Neuronal stem cell (in vitro differentiated cells): Measurements from ENCODE around the gene ZNHIT3.

Source experiments
- DNase-seq: peaks from one replicate; pipeline ENCODE4 v3.0.0-alpha.2; 2013; ENCODE audit warnings: low spot score
- H2AFZ ChIP-seq: one replicate; pipeline ENCODE4 v1.6.1; 2013; ENCODE audit warnings: mild to moderate bottlenecking, low read length, inconsistent platforms
- H2AK5ac ChIP-seq: 2 replicates; pipeline ENCODE4 v1.6.1; 2013; ENCODE audit warnings: low read depth, mild to moderate bottlenecking, inconsistent platforms, low read length, moderate library complexity, mixed read lengths
- H2BK120ac ChIP-seq: 2 replicates; pipeline ENCODE4 v1.6.1; 2013; ENCODE audit warnings: low read depth, mild to moderate bottlenecking, inconsistent platforms, low read length, moderate library complexity, mixed read lengths
- H2BK12ac ChIP-seq: one replicate; pipeline ENCODE4 v1.6.1; 2013; ENCODE audit warnings: low read length, inconsistent platforms
- H2BK15ac ChIP-seq: 2 replicates; pipeline ENCODE4 v1.6.1; 2013; ENCODE audit warnings: mild to moderate bottlenecking, low read length, inconsistent platforms, mixed read lengths
- H2BK5ac ChIP-seq: one replicate; pipeline ENCODE4 v1.6.1; 2013; ENCODE audit warnings: inconsistent platforms, mild to moderate bottlenecking, low read length, moderate library complexity
- H3K14ac ChIP-seq: one replicate; pipeline ENCODE4 v1.6.1; 2013; ENCODE audit warnings: low read length, inconsistent platforms
- H3K18ac ChIP-seq: 2 replicates; pipeline ENCODE4 v1.6.1; 2013; ENCODE audit warnings: low read length, inconsistent platforms
- H3K23ac ChIP-seq: 2 replicates; pipeline ENCODE4 v1.6.1; 2013; ENCODE audit warnings: low read depth, mild to moderate bottlenecking, mixed read lengths, low read length, inconsistent platforms; ENCODE audit not compliant: poor library complexity
- H3K27ac ChIP-seq: replicated peaks from 3 replicates; pipeline ENCODE4 v1.5.1; 2013; ENCODE audit warnings: low read length, inconsistent platforms
- H3K27me3 ChIP-seq, 3 experiments: 2 replicates each; pipeline ENCODE4 v1.6.1; 2013; ENCODE audit warnings: low read length in 3 of 3, mild to moderate bottlenecking in 2 of 3, inconsistent platforms in 1 of 3, low read depth in 1 of 3, mixed read lengths in 1 of 3, moderate library complexity in 1 of 3; ENCODE audit not compliant: control insufficient read depth in 3 of 3, insufficient read depth in 3 of 3
- H3K36me3 ChIP-seq, 2 donors: replicated peaks in 1 of 2; 2 replicates each; pipeline ENCODE4 v1.6.1; 2013; ENCODE audit warnings: low read length in 2 of 2; ENCODE audit not compliant: control insufficient read depth in 2 of 2, insufficient read depth in 2 of 2
- H3K4ac ChIP-seq: 2 replicates; pipeline ENCODE4 v1.6.1; 2013; ENCODE audit warnings: inconsistent platforms, mild to moderate bottlenecking, low read length, moderate library complexity
- H3K4me1 ChIP-seq, 2 donors: 1 replicate in 1 of 2; 2 replicates in 1 of 2; pipeline ENCODE4 v1.6.1; 2013; ENCODE audit warnings: low read length in 2 of 2, low read depth in 1 of 2; ENCODE audit not compliant: control insufficient read depth in 2 of 2, insufficient read depth in 1 of 2
- H3K4me2 ChIP-seq: one replicate; pipeline ENCODE4 v1.6.1; 2013; ENCODE audit warnings: mild to moderate bottlenecking, low read length, inconsistent platforms; ENCODE audit not compliant: insufficient read depth, poor library complexity, severe bottlenecking
- H3K4me3 ChIP-seq, 2 donors: 2 replicates each; pipeline ENCODE4 v1.5.1; 2013; ENCODE audit warnings: low read length in 2 of 2, mild to moderate bottlenecking in 2 of 2, inconsistent platforms in 1 of 2, moderate library complexity in 1 of 2
- H3K79me1 ChIP-seq: one replicate; pipeline ENCODE4 v1.6.1; 2013; ENCODE audit warnings: low read depth, mild to moderate bottlenecking, inconsistent platforms, low read length, moderate library complexity
- H3K9ac ChIP-seq: one replicate; pipeline ENCODE4 v1.6.1; 2013; ENCODE audit warnings: mild to moderate bottlenecking, low read depth, low read length, inconsistent platforms; ENCODE audit not compliant: poor library complexity
- H3K9me3 ChIP-seq, 2 donors: replicated peaks in 1 of 2; 2 replicates each; pipeline versions ENCODE3 to v1.6.1; 2013; ENCODE audit warnings: low read length in 2 of 2, mild to moderate bottlenecking in 2 of 2, inconsistent platforms in 1 of 2, low read depth in 1 of 2, mixed read lengths in 1 of 2, moderate library complexity in 1 of 2; ENCODE audit not compliant: control insufficient read depth in 2 of 2, insufficient read depth in 1 of 2
- H4K8ac ChIP-seq: one replicate; pipeline ENCODE4 v1.6.1; 2013; ENCODE audit warnings: low read depth, mild to moderate bottlenecking, inconsistent platforms, low read length, moderate library complexity
- H4K91ac ChIP-seq: one replicate; pipeline ENCODE4 v1.6.1; 2013; ENCODE audit warnings: low read length, low read depth, mild to moderate bottlenecking, inconsistent platforms; ENCODE audit not compliant: poor library complexity
- WGBS, 2 donors: extraction: QIAGEN DNeasy Blood & Tissue Kit; methylation state at CpG; one replicate each; pipeline ENCODE4 v1.1.7; 2013; ENCODE audit warnings: missing lambda C conversion rate in 2 of 2, mixed read lengths in 1 of 2; ENCODE audit not compliant: insufficient read length in 2 of 2, insufficient replicate concordance in 1 of 2; ENCODE audit errors: extremely low coverage in 2 of 2; 5-methylcytosine and 5-hydroxymethylcytosine counted together

Gene ZNHIT3

GRCh38 chr17:36534840-36535668 is 48.6 kb downstream of the ZNHIT3 start, which contains the start of the genes MYO19 and PIGW:
MYO19 (minus strand) TSS chr17:36534868; CDS start chr17:36532538, 2,330 bp downstream.
PIGW (plus strand) TSS chr17:36534987; CDS start chr17:36537102, 2,115 bp downstream.
- no peaks in the 10 kb centered on the region for H3K9me3 ChIP-seq
- H3K4ac ChIP-seq, result peak within 1 kb of the TSS; percentile 47
- H3K27me3 ChIP-seq, result no peaks in the 10 kb centered on the region
- no CpG with 5 or more reads among the region's 83 CpGs for WGBS, 2 donors
- peak within 1 kb of the TSS; percentile 54 for H2AK5ac ChIP-seq
- H3K18ac ChIP-seq, result peak within 1 kb of the TSS; percentile 98
- no peak within 1 kb of the TSS for H2BK12ac ChIP-seq
- no peak within 1 kb of the TSS for H2BK120ac ChIP-seq
- peak within 1 kb of the TSS; percentile 58 for H3K14ac ChIP-seq
- DNase-seq, result peak; percentile 88
- peak within 1 kb of the TSS; percentile 77 for H3K23ac ChIP-seq
- H3K79me1 ChIP-seq, result no peaks in the 10 kb centered on the region
- peak within 1 kb of the TSS; percentile 99 for H3K4me2 ChIP-seq
- peak within 1 kb of the TSS; percentile 86 to 98 for H3K4me3 ChIP-seq
- H3K36me3 ChIP-seq, result peaks cover 23 to 69% of the 10 kb centered on the region in 2 donors
- peak within 1 kb of the TSS; percentile 94 for H2AFZ ChIP-seq
- peak within 1 kb of the TSS; percentile 94 for H3K9ac ChIP-seq
- H4K8ac ChIP-seq, result no peak within 1 kb of the TSS
- peaks cover 5 to 8% of the 10 kb centered on the region in 2 donors for H3K4me1 ChIP-seq
- peak within 1 kb of the TSS; percentile 91 for H3K27ac ChIP-seq
- H2BK5ac ChIP-seq, result peak within 1 kb of the TSS; percentile 89
- H2BK15ac ChIP-seq, result peak within 1 kb of the TSS; percentile 93
- H4K91ac ChIP-seq, result peak within 1 kb of the TSS; percentile 77

- no peak overlapping the region for H3K14ac ChIP-seq
- H4K91ac ChIP-seq, result no peak overlapping the region
- no peak overlapping the region for H3K9ac ChIP-seq
- DNase-seq, result no peak
- H2BK5ac ChIP-seq, result no peak overlapping the region
- H3K4me3 ChIP-seq, result peak overlapping the region; percentile 86 to 98
- H3K36me3 ChIP-seq, result peaks cover 23 to 69% of the 10 kb centered on the region in 2 donors
- H3K9me3 ChIP-seq, result no peaks in the 10 kb centered on the region
- H3K27ac ChIP-seq, result no peak overlapping the region
- no CpG with 5 or more reads among the region's 15 CpGs for WGBS, 2 donors
- H3K18ac ChIP-seq, result no peak overlapping the region
- H3K4me2 ChIP-seq, result peak overlapping the region; percentile 90
- H2BK15ac ChIP-seq, result no peak overlapping the region
- no peaks in the 10 kb centered on the region for H3K27me3 ChIP-seq
- no peak overlapping the region for H2BK12ac ChIP-seq
- H3K4me1 ChIP-seq, result peaks cover 5 to 8% of the 10 kb centered on the region in 2 donors
- no peak overlapping the region for H3K4ac ChIP-seq
- no peak overlapping the region for H2BK120ac ChIP-seq
- peak overlapping the region; percentile 77 for H3K23ac ChIP-seq
- H3K79me1 ChIP-seq, result no peaks in the 10 kb centered on the region
- no peak overlapping the region for H2AK5ac ChIP-seq
- H2AFZ ChIP-seq, result peak overlapping the region; percentile 94
- H4K8ac ChIP-seq, result no peak overlapping the region
Observed at GRCh38 chr17:36535669-36536081, 49.2 kb downstream of the ZNHIT3 start.

GRCh38 chr17:36540696-36541095 is 54.2 kb downstream of the ZNHIT3 start:
- H3K14ac ChIP-seq, result no peak overlapping the region
- H3K4me3 ChIP-seq, result no peak overlapping the region
- no peak overlapping the region for H2BK120ac ChIP-seq
- H2AFZ ChIP-seq, result no peak overlapping the region
- no peaks in the 10 kb centered on the region for H3K9me3 ChIP-seq
- no peak overlapping the region for H3K4me2 ChIP-seq
- H3K4me1 ChIP-seq, result peaks cover 3 to 6% of the 10 kb centered on the region in 2 donors
- H2BK15ac ChIP-seq, result no peak overlapping the region
- no peak overlapping the region for H3K9ac ChIP-seq
- no peak overlapping the region for H2AK5ac ChIP-seq
- no peak overlapping the region for H3K18ac ChIP-seq
- H4K91ac ChIP-seq, result no peak overlapping the region
- no peak overlapping the region for H4K8ac ChIP-seq
- no peaks in the 10 kb centered on the region for H3K27me3 ChIP-seq
- peaks cover 5% of the 10 kb centered on the region for H3K79me1 ChIP-seq
- no peak overlapping the region for H2BK5ac ChIP-seq
- H3K4ac ChIP-seq, result no peak overlapping the region
- H3K36me3 ChIP-seq, result peaks cover 7 to 38% of the 10 kb centered on the region in 2 donors
- no peak for DNase-seq
- H3K23ac ChIP-seq, result no peak overlapping the region
- H3K27ac ChIP-seq, result no peak overlapping the region
- WGBS, 2 donors, result no CpG with 5 or more reads among the region's 3 CpGs
- H2BK12ac ChIP-seq, result no peak overlapping the region

- no peak overlapping the region for H2BK5ac ChIP-seq
- H3K9ac ChIP-seq, result no peak overlapping the region
- H4K8ac ChIP-seq, result no peak overlapping the region
- DNase-seq, result no peak
- no peak overlapping the region for H3K23ac ChIP-seq
- no peak overlapping the region for H4K91ac ChIP-seq
- no peak overlapping the region for H2AK5ac ChIP-seq
- H3K4me3 ChIP-seq, result no peak overlapping the region
- no peaks in the 10 kb centered on the region for H3K9me3 ChIP-seq
- H3K27ac ChIP-seq, result no peak overlapping the region
- no peaks in the 10 kb centered on the region for H3K27me3 ChIP-seq
- H3K4ac ChIP-seq, result no peak overlapping the region
- H2BK12ac ChIP-seq, result no peak overlapping the region
- H3K4me2 ChIP-seq, result no peak overlapping the region
- no peak overlapping the region for H3K14ac ChIP-seq
- no peak overlapping the region for H2AFZ ChIP-seq
- peaks cover 6% of the 10 kb centered on the region for H3K79me1 ChIP-seq
- peaks cover 4 to 6% of the 10 kb centered on the region in 2 donors for H3K4me1 ChIP-seq
- H2BK120ac ChIP-seq, result no peak overlapping the region
- H3K36me3 ChIP-seq, result peaks cover 2 to 34% of the 10 kb centered on the region in 2 donors
- no peak overlapping the region for H3K18ac ChIP-seq
- H2BK15ac ChIP-seq, result no peak overlapping the region
- no CpG with 5 or more reads among the region's 15 CpGs for WGBS, 2 donors
Observed at GRCh38 chr17:36542755-36543154, 56.3 kb downstream of the ZNHIT3 start.
